Stimulated activated CD4-positive, alpha-beta T cell treated with anti-CD3 and anti-CD28 coated beads, Interleukin-2, amount 100 ng/mL, for 4 hours (primary cell): ENCODE data around the gene DHX9.

Experiments
- DNase-seq: peaks from one replicate; pipeline ENCODE4 v3.0.0-alpha.2; 2020; ENCODE audit warnings: low read depth

Gene DHX9

DNA sequence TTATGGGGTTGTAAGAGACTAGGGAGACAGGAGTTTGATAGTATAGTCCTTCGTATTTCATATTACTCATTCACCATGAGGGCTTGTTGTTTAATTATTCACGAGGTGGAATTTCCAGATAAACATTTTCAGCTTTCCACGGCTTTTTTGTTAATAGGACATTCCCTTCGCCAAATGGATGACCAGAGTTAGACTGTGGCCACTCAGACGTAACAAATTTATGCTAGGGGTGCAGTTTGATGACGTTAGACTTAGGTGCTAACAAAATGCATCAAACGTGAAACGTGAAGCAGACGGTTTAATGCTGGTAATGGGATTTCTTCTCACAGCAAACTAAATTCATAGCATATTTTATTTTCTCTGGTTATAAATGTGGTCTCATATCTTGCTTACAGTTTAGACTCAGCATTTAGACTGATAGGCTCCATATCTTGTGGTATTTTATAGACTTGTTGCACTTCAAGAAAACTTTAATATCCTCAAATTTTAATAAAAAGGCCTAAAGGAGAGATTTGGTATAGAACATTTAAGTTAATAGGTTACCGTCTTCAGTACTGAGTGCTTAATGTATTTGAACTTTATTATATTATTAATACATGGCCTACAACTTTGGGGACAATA lies 2.3 kb downstream of the DHX9 start:
- no peak for DNase-seq

DNA sequence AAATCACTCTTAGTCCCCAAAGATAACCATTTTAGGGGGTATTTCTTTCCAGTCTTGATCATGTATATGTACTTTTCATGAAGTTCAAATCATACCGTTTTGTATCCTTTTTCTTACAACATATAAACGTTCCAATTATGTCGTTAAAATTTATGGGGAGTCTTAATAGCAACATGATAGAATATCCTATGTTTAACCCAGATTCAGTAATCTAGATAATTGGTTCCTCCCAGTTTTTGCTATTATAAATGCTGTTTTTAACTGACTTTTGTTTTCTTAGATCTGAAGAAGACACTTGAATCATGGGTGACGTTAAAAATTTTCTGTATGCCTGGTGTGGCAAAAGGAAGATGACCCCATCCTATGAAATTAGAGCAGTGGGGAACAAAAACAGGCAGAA lies 3.1 kb downstream of the DHX9 start:
- no peak for DNase-seq

DNA sequence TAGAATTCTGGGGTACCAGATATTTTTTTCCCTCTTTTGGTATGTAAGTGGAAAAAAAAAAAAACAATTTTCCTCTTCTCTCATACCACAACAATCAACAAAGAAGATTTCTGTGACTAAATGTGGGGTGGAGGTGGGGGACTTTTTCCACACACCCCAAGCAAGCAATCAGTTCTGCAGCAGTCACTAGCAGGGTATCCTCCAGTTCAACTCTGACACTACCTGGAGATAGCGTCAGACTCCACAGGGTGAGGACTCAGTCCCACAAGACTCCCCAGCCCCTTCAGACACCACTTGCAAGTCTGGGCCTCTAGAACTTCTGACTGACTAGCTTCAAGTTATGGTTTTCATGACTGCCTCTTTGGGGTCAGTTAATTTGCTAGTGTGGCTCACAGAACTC lies 6.2 kb downstream of the DHX9 start:
- peak; percentile 29 for DNase-seq

DNA sequence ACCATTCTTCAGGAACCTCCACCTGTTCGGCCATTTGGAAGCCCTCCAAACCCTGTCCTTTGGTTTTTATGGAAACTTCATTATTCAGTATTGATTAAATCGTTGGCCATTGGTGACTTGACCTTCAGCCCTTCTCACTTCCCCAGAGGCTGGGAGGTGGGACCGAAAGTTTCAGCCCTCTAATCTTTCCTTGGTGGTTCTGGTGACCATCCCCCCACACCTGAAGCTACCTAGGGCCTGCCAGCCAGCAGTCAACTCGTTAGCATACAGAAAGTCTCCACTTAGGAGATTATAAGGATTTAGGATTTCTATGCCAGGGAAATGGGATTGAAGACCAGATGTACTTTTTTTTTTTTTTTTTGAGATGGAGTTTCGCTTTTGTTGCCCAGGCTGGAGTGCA lies 6.7 kb downstream of the DHX9 start:
- DNase-seq: no peak

DNA sequence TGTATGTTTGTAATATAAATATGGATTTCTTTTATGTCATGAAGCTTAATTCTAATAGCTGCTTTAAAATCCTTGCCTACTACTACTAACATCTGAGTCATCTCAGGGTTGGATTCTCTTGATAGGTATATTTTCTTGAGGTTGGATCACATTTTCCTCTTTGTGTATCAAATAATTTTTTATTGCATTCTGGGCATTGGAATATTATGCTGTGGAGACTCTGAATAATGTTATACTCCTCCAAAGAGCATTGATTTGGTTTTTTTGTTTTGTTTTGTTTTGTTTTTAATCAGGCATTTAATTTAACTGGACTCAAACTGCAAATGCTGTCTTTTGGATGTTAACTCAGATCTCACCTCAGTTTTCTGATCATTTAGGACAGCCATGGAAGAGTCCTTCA lies 8.0 kb downstream of the DHX9 start:
- no peak for DNase-seq

DNA sequence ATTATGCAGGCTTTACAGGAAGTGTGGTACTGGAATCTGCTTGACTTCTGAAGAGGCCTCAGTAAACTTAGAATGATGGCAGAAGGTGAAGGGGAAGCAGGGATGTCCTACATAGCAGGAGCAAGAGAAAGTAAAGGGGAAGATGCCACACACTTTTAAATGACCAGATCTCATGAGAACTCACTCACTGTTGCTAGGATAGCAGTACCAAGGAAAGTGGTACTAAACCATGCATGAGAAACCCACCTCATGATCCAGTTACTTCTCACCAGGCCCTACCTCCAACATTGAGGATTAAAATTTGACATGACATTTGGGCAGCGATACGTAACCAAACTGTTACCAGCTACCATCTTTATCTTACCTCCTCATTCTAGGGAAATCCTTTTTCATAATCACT lies 9.6 kb downstream of the DHX9 start:
- no peak for DNase-seq

DNA sequence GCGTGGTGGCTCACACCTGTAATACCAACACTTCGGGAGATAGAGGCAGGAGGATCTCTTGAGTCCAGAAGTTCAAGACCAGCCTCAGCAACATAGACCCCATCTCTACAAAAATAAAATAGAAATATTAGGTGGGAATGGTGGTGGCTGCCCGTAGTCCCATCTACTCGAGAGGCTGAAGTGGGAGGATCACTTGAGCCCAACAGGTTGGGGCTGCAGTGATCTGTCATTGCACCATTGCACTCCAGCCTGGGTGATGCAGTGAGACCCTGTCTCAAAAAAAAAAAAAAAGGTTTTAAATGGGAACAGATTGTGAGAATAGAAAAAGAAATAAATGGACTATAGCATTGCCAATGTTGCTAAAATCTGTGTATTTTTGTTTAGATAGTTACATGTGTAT lies 11.2 kb downstream of the DHX9 start:
- DNase-seq: no peak

DNA sequence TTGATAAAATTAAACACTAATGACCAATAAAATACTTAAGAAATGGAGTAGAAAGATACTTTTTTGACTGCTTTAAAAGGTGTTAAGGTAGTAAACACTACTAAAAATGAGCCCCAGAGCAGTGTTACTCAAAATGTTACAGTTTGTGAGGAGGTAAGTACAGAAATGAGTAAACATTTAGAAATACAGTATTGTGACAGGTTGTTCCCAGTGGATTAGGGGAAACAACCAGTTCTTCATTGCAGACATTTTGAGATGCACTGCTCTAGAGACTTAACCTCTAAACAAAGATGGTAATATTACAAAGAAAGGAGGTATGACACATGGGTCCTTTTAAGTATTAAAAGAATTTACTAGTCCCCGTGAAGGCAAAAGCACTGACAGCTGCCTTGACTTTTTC lies 12.7 kb downstream of the DHX9 start:
- DNase-seq: no peak

DNA sequence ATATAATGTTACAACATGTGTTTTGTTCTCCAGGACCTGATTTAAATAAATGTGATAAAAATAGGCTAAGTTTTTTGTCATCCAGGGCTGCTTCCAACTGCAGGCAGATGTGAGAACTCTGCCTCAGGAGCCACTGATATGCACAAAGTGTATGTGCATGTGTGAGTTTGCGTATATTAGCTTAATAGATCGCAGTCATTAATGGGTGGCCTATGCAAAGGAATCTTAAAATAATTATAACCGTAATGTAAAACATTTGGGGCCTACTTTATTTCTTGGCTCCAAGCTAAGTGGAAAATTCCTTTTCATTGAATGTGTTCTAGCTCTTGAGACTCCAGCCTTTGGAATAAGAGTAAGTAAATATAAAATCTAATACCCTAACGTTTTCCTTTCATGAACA lies 16.8 kb downstream of the DHX9 start:
- no peak for DNase-seq

DNA sequence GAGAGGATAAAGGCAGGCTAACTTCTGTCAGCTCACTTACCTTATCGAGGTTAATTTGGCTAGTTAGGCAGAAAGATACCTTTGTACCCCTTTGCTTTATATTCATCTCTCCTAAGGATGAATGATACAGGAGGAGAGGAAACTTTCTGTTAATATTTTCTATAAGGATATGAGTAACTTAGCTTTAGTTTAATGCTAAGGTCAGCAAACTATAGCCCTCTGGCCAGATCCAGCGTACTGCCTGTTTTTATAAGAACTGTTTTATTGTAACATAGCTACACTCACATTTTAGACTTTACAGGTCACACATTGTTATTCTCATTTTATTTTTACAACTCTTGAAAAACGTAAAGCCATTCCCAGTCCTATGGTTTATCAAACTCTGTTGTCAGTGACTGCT lies 18.1 kb downstream of the DHX9 start:
- DNase-seq: no peak

DNA sequence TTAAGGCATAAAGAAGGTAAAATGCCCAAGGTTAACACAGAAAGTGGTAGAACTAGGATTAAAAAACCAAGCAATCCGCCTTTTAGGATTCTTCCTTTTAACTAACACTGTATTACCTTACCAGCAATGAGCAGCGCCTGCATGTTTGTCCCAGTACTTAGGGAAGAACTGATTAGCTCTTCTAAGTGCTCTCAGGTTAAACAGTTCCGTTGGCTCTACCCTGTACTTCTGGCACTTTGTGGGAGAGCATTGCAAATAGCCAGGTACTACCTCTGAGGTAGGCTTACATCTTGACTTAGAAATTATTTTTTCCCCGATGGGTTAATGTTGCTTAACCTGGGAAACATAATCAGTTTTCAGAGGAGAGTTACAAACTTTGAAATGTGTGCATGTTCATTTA lies 21.5 kb downstream of the DHX9 start:
- no peak for DNase-seq

DNA sequence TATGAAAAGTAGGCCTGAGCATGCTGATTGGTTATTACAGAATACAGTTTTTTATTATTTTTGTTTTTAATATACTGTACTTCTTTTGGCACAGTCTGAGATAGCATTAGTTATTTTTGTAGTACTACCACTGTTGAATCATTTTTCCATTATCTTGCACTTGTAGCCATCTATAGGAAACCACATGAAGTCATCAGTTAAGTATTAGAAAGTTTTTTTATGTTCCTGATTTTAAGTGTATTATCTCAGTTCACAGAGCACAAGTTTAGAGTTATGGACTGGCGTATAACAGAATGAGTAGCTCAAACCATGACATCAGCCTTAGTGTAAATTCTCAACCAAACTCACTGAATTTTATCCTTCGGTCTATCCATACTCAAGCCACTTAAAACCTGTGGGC lies 22.8 kb downstream of the DHX9 start:
- DNase-seq: no peak

DNA sequence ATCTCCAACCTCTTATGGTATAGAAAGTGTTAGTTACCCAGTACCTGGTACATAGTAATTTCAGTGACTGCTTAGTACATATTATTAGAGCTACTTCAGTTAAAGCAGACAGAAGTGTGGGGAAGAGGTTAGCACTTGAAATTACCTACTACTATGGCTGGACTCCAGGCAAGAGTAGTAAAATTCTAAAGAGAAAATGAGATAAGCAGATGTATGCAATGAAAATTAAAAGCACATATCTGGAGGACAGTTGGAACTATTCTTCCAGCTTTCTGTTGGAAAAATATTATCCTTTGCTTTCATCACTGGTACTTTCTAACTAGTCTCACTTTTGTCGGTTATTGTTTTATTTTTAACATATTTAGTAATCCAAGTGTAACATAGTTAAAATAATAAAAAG lies 23.7 kb downstream of the DHX9 start:
- no peak for DNase-seq

DNA sequence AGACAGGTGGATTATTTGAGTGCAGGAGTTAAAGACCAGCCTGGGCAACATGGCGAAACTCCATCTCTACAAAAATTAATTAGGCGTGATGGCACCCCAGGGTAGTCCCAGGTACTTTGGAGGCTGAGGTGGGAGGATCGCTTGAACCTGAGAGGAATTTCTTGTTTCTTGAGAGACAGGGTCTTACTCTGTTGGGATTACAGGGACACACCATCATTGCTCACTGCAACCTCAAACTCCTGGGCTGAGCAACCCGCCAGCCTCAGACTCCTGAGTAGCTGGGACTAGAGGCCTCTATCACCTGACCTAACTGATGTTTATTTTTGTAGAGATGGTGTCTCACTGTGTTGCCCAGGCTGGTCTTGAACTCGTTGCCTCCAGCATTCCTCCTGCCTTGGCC lies 24.8 kb downstream of the DHX9 start:
- DNase-seq: no peak

DNA sequence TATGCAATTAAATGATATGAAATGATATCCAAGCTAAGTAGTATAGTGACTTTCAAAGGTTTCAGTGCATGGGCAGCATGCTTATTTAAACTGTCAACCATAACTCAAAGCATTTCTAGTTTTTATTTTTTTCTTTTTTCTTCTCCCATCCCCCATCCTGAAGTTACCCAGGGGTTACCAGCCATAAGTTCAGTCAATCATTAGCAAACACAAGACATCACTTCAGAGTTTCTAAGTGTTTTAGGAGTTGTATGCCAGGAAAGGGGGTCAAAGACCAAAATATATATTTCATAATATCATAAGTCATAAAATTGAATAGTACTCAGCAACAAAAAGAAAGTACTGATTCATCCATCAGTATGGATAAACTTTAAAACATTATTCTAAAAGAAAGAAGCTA lies 28.7 kb downstream of the DHX9 start:
- no peak for DNase-seq

DNA sequence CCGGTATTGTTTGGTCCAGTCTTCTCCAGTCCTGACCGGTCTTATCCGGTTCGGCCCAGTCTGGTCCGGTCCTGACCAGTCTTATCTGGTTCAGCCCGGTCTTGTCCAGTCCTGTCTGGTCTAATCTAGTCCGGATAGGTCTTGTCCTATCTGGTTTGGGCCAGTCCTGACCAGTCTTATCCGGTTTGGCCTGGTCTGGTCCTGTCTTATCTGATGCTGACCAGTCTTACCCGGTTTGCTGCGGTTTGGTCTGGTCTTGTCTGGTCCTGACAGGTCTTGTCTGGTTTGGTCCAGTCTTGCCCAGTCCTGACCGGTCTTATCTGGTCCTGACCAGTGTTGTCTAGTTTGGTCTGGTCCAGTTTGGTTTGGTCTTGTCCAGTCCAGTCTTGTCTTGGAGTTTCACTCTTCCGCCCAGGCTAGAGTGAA lies 30.1 kb downstream of the DHX9 start:
- no peak for DNase-seq

DNA sequence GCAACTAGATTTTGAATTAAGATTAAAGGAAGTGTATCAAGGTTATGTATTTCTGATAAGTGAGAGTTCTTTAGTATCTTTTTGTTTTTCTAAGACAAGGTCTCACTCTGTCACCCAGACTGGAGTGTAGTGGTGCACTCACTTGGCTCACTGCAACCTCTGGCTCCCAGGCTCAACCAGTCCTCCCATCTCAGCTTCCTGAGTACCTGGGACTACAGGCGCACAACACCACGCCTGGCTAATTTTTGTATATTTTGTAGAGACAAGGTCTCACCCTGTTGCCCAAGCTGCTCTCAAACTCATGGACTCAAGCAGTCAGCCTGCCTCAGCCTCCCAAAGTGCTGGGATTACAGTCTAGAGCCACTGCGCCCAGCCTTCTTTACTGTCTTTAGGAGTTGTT lies 33.7 kb downstream of the DHX9 start:
- no peak for DNase-seq

DNA sequence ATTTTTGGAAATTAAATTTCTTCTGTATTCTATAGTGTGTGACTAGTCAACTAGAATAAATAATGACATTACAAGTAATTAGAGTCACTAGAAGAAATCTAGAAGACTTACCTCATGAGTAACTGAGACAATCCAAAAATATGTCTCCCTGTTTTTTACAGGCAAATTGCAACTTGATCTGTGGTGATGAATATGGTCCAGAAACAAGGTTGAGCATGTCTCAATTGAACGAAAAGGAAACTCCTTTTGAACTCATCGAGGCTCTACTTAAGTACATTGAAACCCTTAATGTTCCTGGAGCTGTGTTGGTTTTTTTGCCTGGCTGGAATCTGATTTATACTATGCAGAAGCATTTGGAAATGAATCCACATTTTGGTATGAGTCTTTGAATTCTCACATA lies 36.7 kb downstream of the DHX9 start:
- DNase-seq: no peak

DNA sequence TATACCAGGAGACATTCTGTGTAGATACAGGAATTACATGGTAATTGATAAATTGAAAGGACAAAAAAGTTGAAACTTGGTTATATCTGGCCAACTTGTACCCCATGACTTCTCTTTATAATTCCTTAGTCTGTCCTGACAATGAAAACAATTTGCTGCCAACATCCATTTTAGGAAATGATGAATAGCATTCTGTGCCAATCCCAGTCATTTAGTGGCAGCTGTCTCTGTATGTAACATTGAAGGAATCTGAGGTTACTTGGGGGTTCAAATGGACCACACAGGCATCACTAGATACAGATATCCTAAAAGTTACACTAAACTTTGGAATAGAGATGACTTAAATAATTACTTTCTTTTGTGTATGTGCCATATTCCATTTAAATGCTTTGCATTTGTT lies 38.2 kb downstream of the DHX9 start:
- no peak for DNase-seq

DNA sequence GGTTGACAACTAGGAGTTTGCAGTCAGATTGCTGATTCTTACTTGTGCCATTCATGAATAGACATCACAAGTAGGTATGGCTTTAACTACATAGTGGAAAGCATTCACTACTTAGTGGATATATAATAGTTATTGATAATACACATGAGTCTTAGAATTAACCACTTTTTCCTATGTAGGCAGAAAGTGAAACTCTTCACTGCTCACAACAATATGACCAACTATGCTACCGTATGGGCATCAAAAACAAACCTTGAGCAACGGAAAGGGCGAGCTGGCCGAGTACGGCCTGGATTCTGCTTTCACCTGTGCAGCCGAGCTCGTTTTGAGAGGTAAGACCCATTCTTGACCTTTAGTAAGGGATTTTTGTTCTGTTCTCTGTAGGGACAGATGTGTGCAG lies 38.7 kb downstream of the DHX9 start:
- no peak for DNase-seq

DNA sequence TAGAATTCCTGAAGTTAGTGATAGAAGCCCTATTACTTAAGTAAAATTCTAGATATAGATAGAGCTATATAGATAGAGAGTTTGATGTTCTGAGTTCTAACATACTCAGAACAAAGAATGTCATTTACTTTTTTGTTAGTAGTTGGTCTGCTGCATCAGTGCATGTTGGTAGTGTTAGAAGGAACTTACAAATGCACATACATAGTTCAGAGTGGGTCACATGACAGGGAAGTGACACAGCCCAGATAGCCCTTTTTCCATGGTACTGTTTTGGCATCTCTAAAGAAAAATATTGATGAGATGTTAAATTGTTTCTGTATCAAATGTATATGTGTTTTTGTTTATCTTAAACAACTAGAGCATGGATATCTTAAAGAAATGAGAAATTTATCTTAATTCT lies 45.7 kb downstream of the DHX9 start:
- no peak for DNase-seq

DNA sequence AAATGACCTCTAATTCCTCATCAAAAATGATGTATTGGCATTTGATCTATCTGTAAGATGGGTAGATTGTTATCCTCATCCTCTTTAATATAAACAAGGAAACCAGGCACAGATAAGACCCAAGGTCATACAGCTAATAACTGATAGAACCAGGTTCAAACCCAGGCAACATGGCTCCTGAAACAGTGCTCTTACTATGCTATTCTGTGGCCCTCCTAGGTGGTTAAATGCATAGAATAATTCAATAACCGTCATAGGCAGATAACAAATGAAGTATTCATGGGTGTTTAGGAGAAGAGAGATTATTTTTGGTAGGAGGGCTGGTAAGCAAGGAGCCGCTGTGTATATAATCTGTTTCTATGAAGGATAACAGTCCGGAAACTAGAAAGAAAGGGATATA lies 46.4 kb downstream of the DHX9 start:
- no peak for DNase-seq

DNA sequence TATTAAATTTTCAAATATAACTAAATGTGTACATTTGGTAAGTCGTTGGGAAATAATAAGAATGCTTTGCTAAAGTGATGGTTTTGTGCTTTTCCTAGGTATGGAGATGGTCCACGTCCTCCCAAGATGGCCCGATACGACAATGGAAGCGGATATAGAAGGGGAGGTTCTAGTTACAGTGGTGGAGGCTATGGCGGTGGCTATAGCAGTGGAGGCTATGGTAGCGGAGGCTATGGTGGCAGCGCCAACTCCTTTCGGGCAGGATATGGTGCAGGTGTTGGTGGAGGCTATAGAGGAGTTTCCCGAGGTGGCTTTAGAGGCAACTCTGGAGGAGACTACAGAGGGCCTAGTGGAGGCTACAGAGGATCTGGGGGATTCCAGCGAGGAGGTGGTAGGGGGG lies 47.8 kb downstream of the DHX9 start:
- no peak for DNase-seq

DNA sequence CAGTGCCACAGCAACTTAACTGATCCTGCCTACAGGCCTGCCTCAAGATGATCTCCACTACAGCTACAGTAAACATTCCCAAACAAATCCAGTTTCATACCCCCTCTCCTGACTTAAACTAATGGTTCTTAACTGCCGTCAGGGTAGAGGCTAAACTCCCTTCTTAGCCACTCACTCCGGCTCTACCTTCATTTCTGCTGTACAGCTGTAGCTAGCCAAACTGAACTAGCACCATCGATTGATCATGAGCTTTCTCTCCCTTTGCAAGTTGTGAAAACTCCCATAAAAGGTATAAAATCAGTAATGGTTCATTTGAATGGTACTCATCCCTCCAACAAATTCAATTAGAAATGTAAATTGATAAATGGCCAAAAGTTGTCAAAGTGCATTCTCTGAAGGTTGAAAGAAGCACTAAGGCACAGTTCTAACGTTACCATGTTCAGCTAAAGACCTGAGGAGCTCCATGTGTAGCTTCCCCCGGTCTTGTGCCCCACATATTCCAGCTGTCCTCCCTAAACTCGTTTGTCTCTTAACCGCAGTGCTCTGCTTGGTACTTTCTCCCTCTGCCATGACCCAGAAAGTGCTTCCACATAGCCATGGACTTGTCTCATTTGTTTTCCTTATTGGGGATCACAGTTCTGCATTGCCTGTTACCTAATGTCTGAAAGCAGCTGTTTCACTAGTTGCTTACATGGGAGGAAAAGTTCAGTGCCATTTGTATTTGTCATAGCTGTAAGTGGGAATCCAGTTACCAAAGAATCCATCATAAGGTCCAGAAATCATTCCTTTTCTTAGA lies 49.8 kb downstream of the DHX9 start:
- no peak for DNase-seq
